GM21528 (cell line): ENCODE results near the gene TANGO6.

Experiments used
- ATAC-seq: cut with Tn5 transposase; IDR thresholded peaks from one replicate; pipeline ENCODE4 v1.9.1; 2021; ENCODE audit warnings: mild to moderate bottlenecking, moderate library complexity; ENCODE audit not compliant: unreplicated experiment, low FRiP score

TANGO6 gene

GRCh38 chr16:68902969-68903345 lies 59.6 kb downstream of the TANGO6 start:
- no peak for ATAC-seq

GRCh38 chr16:68907297-68907696 lies 64.0 kb downstream of the TANGO6 start:
- no peak for ATAC-seq

GRCh38 chr16:68907781-68908181 lies 64.5 kb downstream of the TANGO6 start:
- ATAC-seq: no peak

GRCh38 chr16:68909099-68909733 lies 65.9 kb downstream of the TANGO6 start:
- no peak for ATAC-seq

- no peak for ATAC-seq
These were observed 66.7 kb downstream of the TANGO6 start for GRCh38 chr16:68910051-68910450.

GRCh38 chr16:68915589-68915988 lies 72.3 kb downstream of the TANGO6 start:
- no peak for ATAC-seq

GRCh38 chr16:68917541-68917940 lies 74.2 kb downstream of the TANGO6 start:
- ATAC-seq: no peak

- ATAC-seq: no peak
These were observed 77.0 kb downstream of the TANGO6 start for GRCh38 chr16:68920349-68920748.

GRCh38 chr16:68921637-68922036 lies 78.3 kb downstream of the TANGO6 start:
- no peak for ATAC-seq

GRCh38 chr16:68923116-68923515 lies 79.8 kb downstream of the TANGO6 start:
- ATAC-seq: no peak

- ATAC-seq: no peak
These were observed 83.7 kb downstream of the TANGO6 start for GRCh38 chr16:68927018-68927417.

- ATAC-seq: no peak
These were observed 87.9 kb downstream of the TANGO6 start for GRCh38 chr16:68931196-68931595.

GRCh38 chr16:68934402-68934801 lies 91.1 kb downstream of the TANGO6 start:
- no peak for ATAC-seq

- ATAC-seq: no peak
These were observed 91.7 kb downstream of the TANGO6 start for GRCh38 chr16:68935008-68935407.

- no peak for ATAC-seq
These were observed 93.7 kb downstream of the TANGO6 start for GRCh38 chr16:68936736-68937631.

GRCh38 chr16:68939692-68940320 lies 96.5 kb downstream of the TANGO6 start:
- ATAC-seq: no peak

GRCh38 chr16:68940816-68941215 lies 97.5 kb downstream of the TANGO6 start:
- ATAC-seq: no peak

GRCh38 chr16:68943961-68944360 lies 100.6 kb downstream of the TANGO6 start:
- ATAC-seq: no peak

GRCh38 chr16:68948230-68948910 lies 105.0 kb downstream of the TANGO6 start:
- no peak for ATAC-seq

GRCh38 chr16:68951991-68952877 lies 108.9 kb downstream of the TANGO6 start:
- ATAC-seq: no peak
